Adrenal gland (tissue), 5 donors: ENCODE measurements around the gene MIS18BP1.
"Not testable (repeated sequence)": the region's sequence is repeated elsewhere in the genome, so short reads cannot be mapped to it uniquely, and the experiment has no call there.

ENCODE experiments used
- POLR2A ChIP-seq, 2 donors: fragments of 450-650 bp; IDR thresholded peaks; one replicate each; pipeline ENCODE4 v1.6.1; 2017; ENCODE audit warnings: antibody characterized with exemption in 2 of 2, mild to moderate bottlenecking in 2 of 2, moderate library complexity in 1 of 2
- TF ChIP-seq, protein P1 (sequence below), 6 experiments: fragments of 450-650 bp in 4 of 6; fragments of 200-600 bp in 2 of 6; sonication (generic) in 1 of 6; IDR thresholded peaks; 1 replicate in 5 of 6; 2 replicates in 1 of 6; pipeline versions ENCODE4 v1.5.1 to v1.8.0; 2016 to 2021; ENCODE audit warnings: antibody characterized with exemption in 6 of 6, mild to moderate bottlenecking in 2 of 6, moderate library complexity in 1 of 6
- donor health status: DM: no; HTN: no; CAD: no.

DNA sequence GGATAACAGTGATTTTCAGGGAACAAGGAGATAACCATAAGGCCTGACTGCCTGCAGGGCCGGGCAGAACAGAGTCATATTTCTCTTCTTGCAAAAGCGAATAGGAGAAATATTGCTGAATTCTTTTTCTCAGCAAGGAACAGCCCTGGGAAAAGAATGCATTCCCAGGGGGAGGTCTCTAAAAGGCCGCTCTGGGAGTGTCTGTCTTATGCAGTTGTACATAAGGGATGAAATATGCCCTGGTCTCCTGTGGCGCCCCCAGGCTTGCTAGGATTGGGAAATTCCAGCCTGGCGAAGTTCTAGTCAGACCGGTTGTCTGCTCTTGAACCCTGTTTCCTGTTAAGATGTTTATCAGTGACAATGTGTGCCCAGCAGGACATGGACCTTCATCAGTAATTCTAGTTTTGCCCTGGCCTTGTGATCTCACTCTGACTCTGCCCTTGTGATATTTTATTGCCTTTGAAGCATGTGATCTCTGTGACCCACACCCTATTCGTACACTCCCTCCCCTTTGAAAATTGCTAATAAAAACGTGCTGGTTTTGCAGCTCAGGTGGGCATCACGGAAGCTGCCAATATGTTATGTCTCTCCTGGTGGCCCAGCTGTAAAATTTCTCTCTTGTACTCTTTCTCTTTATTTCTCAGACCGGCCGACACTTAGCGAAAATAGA is 28.9 kb upstream of the MIS18BP1 start:
- TF ChIP-seq POLR2A (IDR thresholded peaks at IDR 0.05): not testable (repeated sequence)
- TF ChIP-seq, protein P1, sequence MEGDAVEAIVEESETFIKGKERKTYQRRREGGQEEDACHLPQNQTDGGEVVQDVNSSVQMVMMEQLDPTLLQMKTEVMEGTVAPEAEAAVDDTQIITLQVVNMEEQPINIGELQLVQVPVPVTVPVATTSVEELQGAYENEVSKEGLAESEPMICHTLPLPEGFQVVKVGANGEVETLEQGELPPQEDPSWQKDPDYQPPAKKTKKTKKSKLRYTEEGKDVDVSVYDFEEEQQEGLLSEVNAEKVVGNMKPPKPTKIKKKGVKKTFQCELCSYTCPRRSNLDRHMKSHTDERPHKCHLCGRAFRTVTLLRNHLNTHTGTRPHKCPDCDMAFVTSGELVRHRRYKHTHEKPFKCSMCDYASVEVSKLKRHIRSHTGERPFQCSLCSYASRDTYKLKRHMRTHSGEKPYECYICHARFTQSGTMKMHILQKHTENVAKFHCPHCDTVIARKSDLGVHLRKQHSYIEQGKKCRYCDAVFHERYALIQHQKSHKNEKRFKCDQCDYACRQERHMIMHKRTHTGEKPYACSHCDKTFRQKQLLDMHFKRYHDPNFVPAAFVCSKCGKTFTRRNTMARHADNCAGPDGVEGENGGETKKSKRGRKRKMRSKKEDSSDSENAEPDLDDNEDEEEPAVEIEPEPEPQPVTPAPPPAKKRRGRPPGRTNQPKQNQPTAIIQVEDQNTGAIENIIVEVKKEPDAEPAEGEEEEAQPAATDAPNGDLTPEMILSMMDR (IDR thresholded peaks at IDR 0.05): not testable (repeated sequence)
